GM23248 (cell line): ENCODE measurements around the gene BLCAP. TPM values are rescaled to one million over a fixed set of nuclear protein-coding genes. Genes with fewer than 3 reads are reported as not detected.

Experiments used
- DNase-seq: peaks from one replicate; pipeline ENCODE4 v3.0.0-alpha.2; 2015
- H2AFZ ChIP-seq: fragments of 200-600 bp; sonication (generic); 2 replicates; pipeline ENCODE4 v1.6.1; 2016; ENCODE audit warnings: antibody characterized with exemption
- H3F3A ChIP-seq: fragments of 200-600 bp; sonication (generic); 2 replicates; pipeline ENCODE4 v1.6.1; 2016; ENCODE audit warnings: mild to moderate bottlenecking, antibody characterized with exemption, mixed run types; ENCODE audit not compliant: insufficient read depth
- H3K27ac ChIP-seq: fragments of 200-600 bp; sonication (generic); 2 replicates; pipeline ENCODE4 v1.5.1; 2016; ENCODE audit warnings: mild to moderate bottlenecking
- H3K27me3 ChIP-seq: fragments of 200-600 bp; sonication (generic); replicated peaks from 2 replicates; pipeline ENCODE4 v1.6.1; 2016; ENCODE audit warnings: mild to moderate bottlenecking; ENCODE audit not compliant: insufficient read depth
- H3K36me3 ChIP-seq: fragments of 200-600 bp; sonication (generic); 2 replicates; pipeline ENCODE4 v1.6.1; 2016; ENCODE audit warnings: low read depth, mild to moderate bottlenecking
- H3K4me1 ChIP-seq: fragments of 200-600 bp; sonication (generic); 2 replicates; pipeline ENCODE4 v1.6.1; 2016; ENCODE audit warnings: mild to moderate bottlenecking; ENCODE audit not compliant: insufficient read depth
- H3K4me2 ChIP-seq: fragments of 200-600 bp; sonication (generic); one replicate; pipeline ENCODE4 v1.6.1; 2016; ENCODE audit warnings: mild to moderate bottlenecking; ENCODE audit not compliant: unreplicated experiment
- H3K4me3 ChIP-seq: fragments of 200-600 bp; sonication (generic); 2 replicates; pipeline ENCODE4 v1.5.1; 2016; ENCODE audit warnings: mild to moderate bottlenecking
- H3K79me2 ChIP-seq: fragments of 200-600 bp; sonication (generic); 2 replicates; pipeline ENCODE4 v1.6.1; 2016; ENCODE audit warnings: mild to moderate bottlenecking; ENCODE audit not compliant: insufficient read depth
- H3K9ac ChIP-seq: fragments of 200-600 bp; sonication (generic); 2 replicates; pipeline ENCODE4 v1.6.1; 2016; ENCODE audit warnings: mild to moderate bottlenecking
- H3K9me2 ChIP-seq: fragments of 200-600 bp; sonication (generic); 2 replicates; pipeline ENCODE4 v1.6.1; 2016; ENCODE audit warnings: mixed run types, mild to moderate bottlenecking, moderate library complexity; ENCODE audit not compliant: insufficient read depth
- H3K9me3 ChIP-seq: fragments of 200-600 bp; sonication (generic); one replicate; pipeline ENCODE4 v1.6.1; 2017; ENCODE audit warnings: low read depth
- H4K20me1 ChIP-seq: fragments of 200-600 bp; sonication (generic); 2 replicates; pipeline ENCODE4 v1.6.0; 2016; ENCODE audit not compliant: insufficient read depth
- EZH2 ChIP-seq: fragments of 200-600 bp; sonication (generic); IDR thresholded peaks from 2 replicates; pipeline ENCODE4 v1.6.1; 2018; ENCODE audit warnings: antibody characterized with exemption, mild to moderate bottlenecking; ENCODE audit not compliant: insufficient read depth, poor library complexity, severe bottlenecking
- EZH2phosphoT487 ChIP-seq: fragments of 200-600 bp; sonication (generic); IDR thresholded peaks from 2 replicates; pipeline ENCODE4 v1.6.1; 2018; ENCODE audit warnings: antibody characterized with exemption, moderate library complexity, mild to moderate bottlenecking, low read depth; ENCODE audit not compliant: insufficient read depth
- WGBS, 2 experiments: methylation state at CpG; one replicate each; pipeline ENCODE4 v1.1.6; 2015 to 2017; ENCODE audit warnings: low lambda C conversion rate in 2 of 2, low coverage in 1 of 2; ENCODE audit errors: missing lambda C conversion rate in 2 of 2; 5-methylcytosine and 5-hydroxymethylcytosine counted together
- in situ Hi-C: fragments of 300-500 bp; cut with MboI; formaldehyde crosslinking; loops from 2 replicates; pipeline ENCODE4 v1.15.0; 2020
- polyA plus RNA-seq: library from polyadenylated mRNA; unstranded; fragments of >200 nt; fragmentation: Nextera tagmentation; extraction: Ambion mirVana; gene quantifications from 2 replicates; pipeline ENCODE4 v1.2.1, GENCODE V29; 2016
- total RNA-seq: library from RNA; depleted of rRNA; stranded (reverse); fragments of >200 nt; shearing (Covaris generic); gene quantifications from 2 replicates; pipeline ENCODE4 v1.2.3, GENCODE V29; 2014

Gene BLCAP
- total and polyA plus RNA-seq, 2 experiments from 2014 or later = 80.0 to 100 TPM

- H3K79me2 ChIP-seq = peaks cover 21% of the 10 kb centered on the region
- H3K4me1 ChIP-seq = peaks cover 12% of the 10 kb centered on the region
- H3K27me3 ChIP-seq = no peaks in the 10 kb centered on the region
- H3K9me3 ChIP-seq = no peaks in the 10 kb centered on the region
- no peak for DNase-seq
- H3F3A ChIP-seq = peaks cover 9% of the 10 kb centered on the region; the same call in 1 of the 2 replicates
- no peak overlapping the region for H3K27ac ChIP-seq
- H3K4me2 ChIP-seq = no peak overlapping the region
- H4K20me1 ChIP-seq = no peaks in the 10 kb centered on the region
- no peak overlapping the region for H3K9ac ChIP-seq
- H2AFZ ChIP-seq = no peak overlapping the region
- no peaks in the 10 kb centered on the region for H3K36me3 ChIP-seq
- H3K4me3 ChIP-seq = no peak overlapping the region
- WGBS, 2 experiments = 72 to 74% methylated on average over 2 of the region's 2 CpGs
- in situ Hi-C loops = loop anchor here (5.0 kb wide), 1 partner anchor 258 kb away; no protein-coding TSS in a partner anchor
- no peaks in the 10 kb centered on the region for H3K9me2 ChIP-seq
- TF ChIP-seq EZH2 = no peak
- no peak for TF ChIP-seq EZH2phosphoT487
These were observed 3.0 kb upstream of the BLCAP start for GRCh38 chr20:37530696-37531095.

GRCh38 chr20:37529968-37530600 is 2.4 kb upstream of the BLCAP start:
- Histone ChIP-seq H3K27me3 (no peaks in the 10 kb centered on the region), H3K4me2 (no peak overlapping the region), H3K79me2 (peaks cover 27% of the 10 kb centered on the region), H3K27ac (no peak overlapping the region), H4K20me1 (peaks cover 4% of the 10 kb centered on the region; the same call in 1 of the 2 replicates), H3K4me3 (no peak overlapping the region), H3K9me3 (no peaks in the 10 kb centered on the region), H3K36me3 (no peaks in the 10 kb centered on the region), H3K4me1 (peaks cover 19% of the 10 kb centered on the region), H2AFZ (no peak overlapping the region), H3K9me2 (no peaks in the 10 kb centered on the region), H3F3A (peaks cover 11% of the 10 kb centered on the region; the same call in 1 of the 2 replicates), H3K9ac (no peak overlapping the region)
- no peak for DNase-seq
- WGBS, 2 experiments = 78 to 79% methylated on average over 10 of the region's 10 CpGs
- TF ChIP-seq EZH2phosphoT487 (no peak), EZH2 (no peak)
- in situ Hi-C loops = loop anchor here (5.0 kb wide), 1 partner anchor 258 kb away; no protein-coding TSS in a partner anchor

- no peaks in the 10 kb centered on the region for H3K9me2 ChIP-seq
- peaks cover 34% of the 10 kb centered on the region for H3K79me2 ChIP-seq
- 56 to 60% methylated on average over 8 of the region's 8 CpGs for WGBS, 2 experiments
- H3F3A ChIP-seq = peaks cover 11% of the 10 kb centered on the region; the same call in 1 of the 2 replicates
- H4K20me1 ChIP-seq = peaks cover 11% of the 10 kb centered on the region; the same call in 1 of the 2 replicates
- H3K4me2 ChIP-seq = peak overlapping the region; percentile 91
- no peaks in the 10 kb centered on the region for H3K9me3 ChIP-seq
- H3K36me3 ChIP-seq = no peaks in the 10 kb centered on the region
- H3K27me3 ChIP-seq = no peaks in the 10 kb centered on the region
- peak overlapping the region; percentile 93; the same call in 1 of the 2 replicates for H3K27ac ChIP-seq
- TF ChIP-seq EZH2 (no peak), EZH2phosphoT487 (no peak)
- H3K4me3 ChIP-seq = no peak overlapping the region
- peaks cover 26% of the 10 kb centered on the region for H3K4me1 ChIP-seq
- DNase-seq = no peak
- in situ Hi-C loops = no loop called here
- H2AFZ ChIP-seq = peak overlapping the region; percentile 92; the same call in 1 of the 2 replicates
- H3K9ac ChIP-seq = no peak overlapping the region
These were observed 1.7 kb upstream of the BLCAP start for GRCh38 chr20:37529214-37529967.

- Histone ChIP-seq H3K79me2 (peaks cover 42% of the 10 kb centered on the region), H4K20me1 (peaks cover 17% of the 10 kb centered on the region; the same call in 1 of the 2 replicates), H3K27ac (peak overlapping the region; percentile 93), H3K4me3 (peak overlapping the region; percentile 87), H2AFZ (peak overlapping the region; percentile 92), H3K4me2 (peak overlapping the region; percentile 91), H3K9me3 (no peaks in the 10 kb centered on the region), H3F3A (peaks cover 11% of the 10 kb centered on the region; the same call in 1 of the 2 replicates), H3K36me3 (no peaks in the 10 kb centered on the region), H3K9ac (peak overlapping the region; percentile 94), H3K4me1 (peaks cover 28% of the 10 kb centered on the region), H3K9me2 (no peaks in the 10 kb centered on the region), H3K27me3 (no peaks in the 10 kb centered on the region)
- DNase-seq = peak; percentile 68
- WGBS, 2 experiments = 24 to 30% methylated on average over 10 of the region's 10 CpGs
- no peak for TF ChIP-seq EZH2
- no peak for TF ChIP-seq EZH2phosphoT487
- in situ Hi-C loops = no loop called here
These were observed 954 bp upstream of the BLCAP start for GRCh38 chr20:37528446-37529213.
